ENCODE measurements around the gene GLIS2. TPM values are rescaled to one million over a fixed set of nuclear protein-coding genes. Genes with fewer than 3 reads are reported as not detected.

The GLIS2 gene
- total RNA-seq, 1 donor from 2014 or later, result 6.8 TPM

DNA sequence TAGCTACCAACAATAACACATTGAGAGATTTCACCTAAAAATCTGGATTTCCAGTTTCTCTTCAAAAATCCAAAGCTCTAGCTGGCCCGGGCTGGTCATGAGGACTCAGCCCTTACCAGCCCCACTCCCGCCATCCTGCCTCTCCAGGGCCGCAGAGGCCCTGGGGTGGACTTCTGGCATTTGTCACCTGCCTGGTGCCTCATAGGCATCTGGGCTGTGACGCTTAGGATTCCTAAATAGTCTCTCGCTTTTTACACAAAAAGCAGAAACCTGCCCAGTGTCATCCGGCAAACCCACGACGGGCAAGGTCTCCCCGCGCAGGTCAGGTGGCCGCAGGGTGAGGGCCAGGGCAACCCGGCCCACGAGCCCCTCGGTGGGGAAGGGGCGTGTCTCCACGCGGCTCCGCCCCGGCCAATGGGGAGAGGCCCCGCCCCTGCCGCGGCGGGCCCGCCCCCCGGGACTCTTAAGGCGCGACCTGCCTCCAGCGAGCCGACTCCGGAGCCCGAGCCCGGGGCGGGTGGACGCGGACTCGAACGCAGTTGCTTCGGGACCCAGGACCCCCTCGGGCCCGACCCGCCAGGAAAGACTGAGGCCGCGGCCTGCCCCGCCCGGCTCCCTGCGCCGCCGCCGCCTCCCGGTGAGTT is 55.6 kb downstream of the GLIS2 start, which contains the start of gene VASN:
VASN (plus strand) TSS at position 492 of the 644 bp plus-strand sequence. CDS start 9,030 bp downstream, outside the sequence.
- peak; percentile 86 for DNase-seq

DNA sequence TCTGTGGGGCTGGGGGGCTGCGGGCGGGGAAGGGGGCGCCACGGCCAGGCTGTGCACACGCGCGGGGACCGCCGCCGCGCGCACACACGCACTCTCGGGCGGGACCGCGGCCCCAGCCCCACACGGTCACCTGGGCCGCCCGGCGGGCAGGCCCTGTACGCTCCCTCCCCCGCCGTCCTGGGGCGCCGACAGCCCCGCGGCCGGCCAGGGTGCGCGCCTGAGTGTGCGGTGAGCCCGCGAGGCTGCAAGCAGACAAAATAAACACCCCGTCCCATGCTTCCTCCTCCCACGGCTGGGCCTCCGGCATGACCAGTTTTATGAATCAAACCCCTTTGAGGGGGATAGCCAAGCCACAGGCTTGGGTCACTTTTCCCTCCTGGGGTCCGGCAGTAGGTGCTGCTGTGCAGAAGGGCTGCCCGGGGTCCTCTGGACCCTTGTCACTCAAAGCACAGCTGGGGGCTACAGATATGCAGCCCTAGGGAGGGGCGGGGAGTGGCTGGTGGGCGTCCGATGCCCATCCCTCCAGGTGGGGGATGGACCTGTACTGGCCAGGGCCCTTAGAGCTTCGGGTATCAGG is 56.2 kb downstream of the GLIS2 start:
- DNase-seq, result no peak

DNA sequence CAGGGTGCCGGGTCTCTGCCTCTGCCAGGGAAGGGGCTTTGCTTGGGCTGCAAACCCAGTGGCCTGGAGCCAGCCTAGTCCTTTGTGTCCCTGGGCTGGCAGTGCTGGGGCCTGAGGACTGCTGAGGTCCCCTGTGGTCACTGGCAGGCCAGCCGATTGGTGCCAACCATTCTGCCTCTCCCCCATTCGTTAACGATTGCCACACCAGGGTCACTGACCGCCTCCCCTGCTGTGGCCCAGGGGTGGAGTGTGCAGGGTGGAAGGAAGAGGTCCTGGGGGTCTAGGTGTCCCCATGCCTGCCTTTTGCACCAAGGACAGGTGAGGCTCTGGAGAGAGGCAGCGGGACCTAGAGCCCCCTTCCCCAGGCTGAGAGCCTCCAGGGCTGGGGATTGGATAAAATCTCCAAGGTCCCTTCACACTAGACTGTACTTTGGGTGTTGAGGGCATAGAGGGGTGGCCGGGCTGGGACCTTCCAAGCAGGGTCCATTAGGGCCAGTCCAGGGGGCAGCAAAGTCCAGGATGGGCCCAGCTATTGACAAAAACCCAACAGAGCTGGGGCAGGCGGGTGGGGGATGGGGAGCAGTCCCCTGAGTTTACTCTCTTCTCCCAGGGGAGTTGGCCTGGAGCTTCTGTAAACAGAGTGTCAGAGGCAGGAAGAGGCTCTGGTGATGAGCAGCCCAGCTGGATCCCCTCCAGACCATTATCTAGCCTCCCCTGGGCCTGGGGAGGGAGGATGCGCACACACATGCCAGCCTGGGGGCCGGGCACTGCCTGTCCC is 56.9 kb downstream of the GLIS2 start:
- no peak for DNase-seq

DNA sequence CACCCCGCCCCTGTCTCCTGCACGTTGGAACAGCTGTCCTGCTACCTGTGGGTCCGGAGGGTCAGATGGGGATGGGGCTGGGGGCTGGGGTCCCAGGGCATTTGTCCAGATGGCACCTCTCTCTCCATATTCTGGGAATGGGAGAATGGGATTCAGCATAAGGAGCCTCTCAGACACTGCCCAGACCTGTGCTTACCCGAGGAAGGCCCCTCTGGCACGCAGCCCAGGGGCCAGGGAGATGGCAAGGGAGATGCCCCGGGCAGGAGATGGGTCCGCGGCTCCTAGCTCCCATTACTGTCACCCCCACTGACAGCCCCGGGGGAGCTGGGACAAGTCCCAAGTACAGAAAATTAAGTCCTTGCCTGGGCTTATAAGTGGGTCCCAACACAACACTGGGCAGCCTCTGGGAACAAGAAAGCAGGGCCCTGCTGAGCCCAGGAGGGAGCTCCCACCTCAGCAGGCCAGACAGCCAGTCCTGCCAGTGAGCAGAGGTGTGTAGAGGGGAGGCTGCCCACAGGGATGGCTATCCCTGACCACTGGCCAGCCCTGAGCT is 57.6 kb downstream of the GLIS2 start:
- no peak for DNase-seq

DNA sequence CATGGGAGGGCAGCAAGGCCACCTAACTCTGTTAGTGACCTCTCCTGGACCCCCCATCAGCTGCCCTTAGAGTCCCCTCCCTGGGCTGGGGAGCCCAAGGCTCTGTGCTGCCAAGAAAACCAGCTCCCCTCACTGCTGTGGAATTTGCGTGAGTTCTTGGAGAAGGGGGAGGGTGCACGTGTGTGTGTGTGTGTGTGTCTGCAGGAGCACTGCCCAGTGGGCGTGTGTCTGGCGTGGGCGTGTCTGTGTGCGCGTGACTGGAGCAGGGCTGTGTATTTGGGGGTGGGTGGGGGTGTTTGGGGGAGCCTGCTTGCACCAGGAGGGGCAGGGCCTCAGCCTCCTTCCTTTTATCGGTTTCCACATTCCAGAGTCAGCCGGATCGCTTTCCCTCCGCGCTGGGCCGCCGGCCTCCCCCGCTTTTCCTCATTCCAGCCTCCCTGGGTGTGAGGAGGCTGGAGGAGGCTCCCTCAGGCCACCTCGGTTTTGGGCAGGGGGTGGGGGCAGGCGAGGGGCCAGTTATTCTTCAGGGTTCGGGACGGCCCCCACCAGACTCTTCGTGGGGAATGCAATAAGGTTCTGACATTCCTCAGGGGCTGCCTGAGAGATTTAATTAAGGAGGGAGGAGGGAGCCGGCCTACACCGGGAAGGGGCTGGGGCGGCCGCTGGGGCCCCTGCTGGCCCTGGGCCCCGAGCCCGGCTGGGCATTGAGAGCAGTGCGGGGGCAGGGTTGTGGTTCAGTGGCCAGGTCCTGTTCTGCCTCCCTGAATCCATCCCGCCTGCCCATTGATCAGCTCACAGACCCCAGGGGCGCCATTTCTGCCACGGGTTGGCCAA is 58.3 kb downstream of the GLIS2 start:
- DNase-seq, result peak; percentile 82

DNA sequence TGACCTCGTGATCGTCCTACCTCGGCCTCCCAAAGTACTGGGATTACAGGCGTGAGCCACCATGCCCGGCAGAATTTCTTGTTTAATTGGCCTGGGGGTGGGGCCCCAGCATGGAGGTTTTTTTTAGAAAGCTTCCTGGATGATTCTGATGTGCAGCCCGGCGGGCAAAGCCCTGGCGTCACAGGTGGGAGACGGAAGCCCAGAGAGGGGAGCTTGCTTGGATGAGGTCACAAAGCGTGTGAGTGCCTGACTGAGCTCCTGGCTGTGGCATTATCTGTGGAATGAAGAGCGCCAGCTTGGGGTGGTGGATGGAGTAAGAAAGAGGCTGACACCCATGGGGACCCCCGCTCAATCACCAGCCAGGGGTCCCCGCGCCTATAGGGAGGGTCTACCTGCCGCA is 59.9 kb downstream of the GLIS2 start:
- no peak for DNase-seq

DNA sequence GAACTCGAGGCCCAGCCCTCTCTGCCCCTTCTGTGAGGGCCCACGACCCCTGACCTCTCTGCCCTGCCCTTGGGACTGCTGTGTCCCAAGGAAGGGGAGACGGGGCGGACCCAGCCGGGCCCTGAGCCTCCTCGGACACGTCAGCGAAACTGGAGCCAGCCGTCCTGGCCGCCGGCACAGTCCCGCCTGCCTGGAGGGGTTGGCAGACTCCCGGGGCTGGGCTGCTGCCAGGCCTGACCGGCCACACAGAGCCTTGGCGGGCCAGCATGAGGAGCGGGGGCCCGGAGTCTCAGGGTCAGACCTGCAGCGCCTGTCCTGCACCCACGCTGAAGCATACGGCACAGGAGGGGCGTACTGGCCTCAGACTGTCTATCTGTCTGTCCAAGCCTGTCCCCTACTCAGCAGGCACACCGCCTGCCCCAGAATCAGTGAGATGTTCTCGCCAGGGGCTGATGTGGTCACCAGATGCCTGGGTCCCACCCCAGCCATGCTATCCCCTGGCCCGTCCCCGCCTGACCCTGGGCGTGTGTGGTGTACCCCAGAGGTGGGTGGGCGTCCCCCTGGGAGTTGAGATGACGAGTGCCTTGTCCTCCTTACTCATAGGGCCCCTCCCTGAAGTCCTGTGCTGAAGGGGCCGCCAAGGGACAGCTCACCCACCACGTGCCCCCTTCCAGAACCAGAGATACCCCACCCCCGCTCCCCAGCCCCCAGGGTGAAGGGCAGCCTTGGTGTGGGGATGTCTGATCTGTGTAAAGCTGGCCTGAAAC is 60.4 kb downstream of the GLIS2 start:
- DNase-seq, result peak; percentile 79

DNA sequence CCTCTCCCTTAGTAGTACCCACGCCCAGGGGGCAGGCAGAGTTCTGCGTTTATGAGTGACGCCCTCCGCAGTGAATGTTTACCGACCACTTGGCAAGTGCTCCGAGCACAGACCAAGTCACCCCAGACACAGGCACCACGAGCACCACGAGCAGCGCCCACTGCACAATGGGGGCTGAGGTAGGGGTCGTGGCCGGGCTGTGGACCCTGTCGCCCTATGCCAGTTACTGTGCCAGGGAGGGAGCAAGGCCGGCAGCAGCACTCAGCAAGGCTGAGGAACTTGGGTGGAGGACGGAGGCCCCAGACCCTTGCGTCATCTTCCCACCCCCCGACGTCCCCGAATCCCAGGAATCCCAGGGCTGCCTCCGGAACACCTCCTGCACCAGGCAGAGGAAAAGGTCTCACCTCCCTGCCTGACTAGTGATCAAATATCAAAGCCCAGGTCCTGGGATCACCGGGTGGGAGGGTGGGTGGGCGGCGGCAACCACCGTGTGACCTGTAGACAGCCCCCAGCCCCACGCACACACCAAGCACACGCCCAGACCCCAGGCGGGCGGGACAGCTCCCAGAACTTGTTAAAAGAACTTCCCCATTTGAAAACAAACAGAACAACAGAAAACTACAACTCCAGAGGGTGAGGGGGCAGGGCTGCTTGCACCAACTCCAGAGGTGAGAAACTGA is 61.2 kb downstream of the GLIS2 start:
- DNase-seq, result no peak

DNA sequence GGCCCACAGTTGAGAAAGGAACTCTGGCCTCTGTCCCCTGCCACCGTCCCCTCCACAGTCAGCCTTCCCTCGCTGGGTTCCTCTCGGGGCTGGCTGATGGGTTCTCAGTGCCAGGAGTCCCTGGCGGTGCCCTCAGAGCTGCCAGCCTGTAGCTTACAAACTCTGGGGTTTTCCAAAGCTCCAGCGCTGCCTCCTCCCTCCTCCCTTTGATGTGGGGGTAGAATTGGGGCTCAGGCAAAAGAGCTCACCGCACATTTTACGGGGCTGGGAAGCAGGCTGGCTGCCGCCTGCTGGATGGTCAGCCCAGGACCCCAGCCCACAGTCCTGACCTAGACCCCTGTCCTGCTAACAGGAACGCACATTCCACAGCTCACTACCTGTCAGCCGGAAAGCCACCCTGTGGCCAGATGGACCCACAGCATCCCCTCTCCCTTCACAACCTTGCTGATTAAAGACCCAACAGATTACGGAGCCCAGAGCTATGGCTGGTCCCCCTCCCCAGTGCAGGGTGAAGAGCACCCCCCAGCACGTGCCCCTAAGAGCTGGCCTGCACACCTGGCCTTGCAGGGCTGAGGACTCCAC is 61.8 kb downstream of the GLIS2 start:
- DNase-seq, result no peak

DNA sequence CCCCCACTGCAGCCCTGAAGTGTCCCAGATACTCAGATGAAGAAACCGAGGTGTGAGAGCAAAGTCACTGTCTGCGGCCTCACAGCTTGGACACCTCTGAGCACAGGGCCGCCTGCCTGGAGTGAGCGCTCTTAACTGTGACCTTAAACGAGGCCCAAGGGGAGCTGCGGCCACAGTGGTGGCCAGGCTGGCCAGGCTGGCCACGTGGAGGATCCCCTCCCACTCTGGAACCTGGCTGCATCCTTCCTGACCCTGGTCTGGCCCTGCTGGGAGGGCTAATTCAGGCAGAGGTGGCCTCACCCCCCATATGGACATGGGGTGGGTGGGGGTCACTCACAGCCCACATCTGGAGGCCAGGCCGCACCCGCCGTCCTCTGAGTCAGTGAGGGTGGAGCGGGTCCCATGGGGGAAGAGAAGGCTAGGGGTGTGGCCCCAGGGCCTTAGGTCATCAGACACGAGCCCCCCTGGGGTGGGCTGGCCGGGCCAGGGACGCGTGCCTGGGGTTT is 62.3 kb downstream of the GLIS2 start:
- DNase-seq, result no peak

DNA sequence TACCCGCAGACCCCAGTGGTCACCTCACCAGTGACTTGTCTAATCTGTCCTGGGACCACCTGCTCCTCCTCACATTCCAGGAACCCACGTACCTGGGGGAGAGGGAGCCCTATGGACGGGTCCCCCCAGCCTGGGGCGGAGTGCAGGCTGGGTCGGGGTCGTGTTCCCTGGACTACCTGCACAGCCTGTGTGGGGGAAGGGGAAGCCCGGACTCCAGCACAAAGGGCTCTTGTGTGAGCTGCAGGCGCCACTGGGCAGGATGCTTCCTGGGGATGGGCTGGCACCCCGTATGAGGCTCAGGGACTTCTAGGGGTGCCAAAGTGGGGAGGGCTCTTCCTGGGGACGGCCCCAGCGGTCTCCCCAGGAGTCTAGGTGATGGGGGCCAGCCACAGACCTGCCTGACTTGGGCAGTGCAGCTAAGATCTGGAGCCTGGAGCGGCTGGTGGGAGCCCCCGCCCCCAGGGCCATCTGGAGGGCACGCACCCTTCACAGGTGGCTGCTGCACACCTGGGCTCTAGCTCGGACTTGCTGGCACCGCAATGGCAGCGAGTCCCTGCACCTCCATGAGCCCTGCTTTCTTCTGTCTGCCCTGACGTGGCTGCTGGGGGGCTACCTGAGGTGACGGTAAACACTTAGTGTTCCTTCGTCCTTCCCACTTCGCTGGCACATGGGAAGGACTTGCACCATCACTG is 63.3 kb downstream of the GLIS2 start:
- DNase-seq, result no peak

DNA sequence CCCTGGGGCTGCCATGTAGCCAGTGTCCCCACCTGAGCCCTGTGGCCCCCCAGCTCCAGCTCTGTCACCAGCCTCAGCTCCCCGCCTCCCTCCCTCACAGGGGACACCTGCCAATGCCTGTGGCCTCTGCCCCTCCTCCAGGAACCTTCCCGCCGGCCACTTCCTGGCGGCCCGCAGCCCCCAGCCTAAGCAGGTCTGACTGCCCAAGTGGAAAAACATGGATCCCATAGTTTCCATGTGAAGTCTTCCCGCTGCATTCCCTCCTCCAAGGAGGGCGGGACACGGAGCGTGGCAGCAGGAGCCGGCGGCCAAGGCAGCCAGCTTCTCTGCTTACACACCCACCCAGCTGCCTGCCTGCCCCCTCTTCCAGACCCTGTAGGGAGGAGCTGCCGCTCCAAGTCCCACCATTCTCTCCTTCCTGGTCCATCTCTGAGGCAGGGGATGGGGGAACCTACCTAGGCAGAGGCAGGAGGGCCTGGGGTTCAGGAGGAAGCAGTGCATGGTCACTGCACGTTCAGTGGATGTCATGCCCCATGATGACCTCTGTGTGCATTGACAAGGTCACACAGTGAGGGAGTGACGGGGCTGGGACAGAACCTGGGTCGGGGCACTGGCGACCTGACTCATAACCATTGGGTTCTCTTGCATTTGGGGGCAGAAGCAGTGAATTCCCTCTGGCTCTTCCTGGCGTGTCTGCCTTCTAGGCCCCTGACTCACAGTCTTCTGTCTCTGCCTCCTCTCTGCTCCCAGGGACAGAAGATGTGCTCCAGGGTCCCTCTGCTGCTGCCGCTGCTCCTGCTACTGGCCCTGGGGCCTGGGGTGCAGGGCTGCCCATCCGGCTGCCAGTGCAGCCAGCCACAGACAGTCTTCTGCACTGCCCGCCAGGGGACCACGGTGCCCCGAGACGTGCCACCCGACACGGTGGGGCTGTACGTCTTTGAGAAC is 64.5 kb downstream of the GLIS2 start:
- DNase-seq, result peak; percentile 73

DNA sequence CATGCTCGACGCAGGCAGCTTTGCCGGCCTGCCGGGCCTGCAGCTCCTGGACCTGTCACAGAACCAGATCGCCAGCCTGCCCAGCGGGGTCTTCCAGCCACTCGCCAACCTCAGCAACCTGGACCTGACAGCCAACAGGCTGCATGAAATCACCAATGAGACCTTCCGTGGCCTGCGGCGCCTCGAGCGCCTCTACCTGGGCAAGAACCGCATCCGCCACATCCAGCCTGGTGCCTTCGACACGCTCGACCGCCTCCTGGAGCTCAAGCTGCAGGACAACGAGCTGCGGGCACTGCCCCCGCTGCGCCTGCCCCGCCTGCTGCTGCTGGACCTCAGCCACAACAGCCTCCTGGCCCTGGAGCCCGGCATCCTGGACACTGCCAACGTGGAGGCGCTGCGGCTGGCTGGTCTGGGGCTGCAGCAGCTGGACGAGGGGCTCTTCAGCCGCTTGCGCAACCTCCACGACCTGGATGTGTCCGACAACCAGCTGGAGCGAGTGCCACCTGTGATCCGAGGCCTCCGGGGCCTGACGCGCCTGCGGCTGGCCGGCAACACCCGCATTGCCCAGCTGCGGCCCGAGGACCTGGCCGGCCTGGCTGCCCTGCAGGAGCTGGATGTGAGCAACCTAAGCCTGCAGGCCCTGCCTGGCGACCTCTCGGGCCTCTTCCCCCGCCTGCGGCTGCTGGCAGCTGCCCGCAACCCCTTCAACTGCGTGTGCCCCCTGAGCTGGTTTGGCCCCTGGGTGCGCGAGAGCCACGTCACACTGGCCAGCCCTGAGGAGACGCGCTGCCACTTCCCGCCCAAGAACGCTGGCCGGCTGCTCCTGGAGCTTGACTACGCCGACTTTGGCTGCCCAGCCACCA is 65.4 kb downstream of the GLIS2 start:
- DNase-seq, result no peak

DNA sequence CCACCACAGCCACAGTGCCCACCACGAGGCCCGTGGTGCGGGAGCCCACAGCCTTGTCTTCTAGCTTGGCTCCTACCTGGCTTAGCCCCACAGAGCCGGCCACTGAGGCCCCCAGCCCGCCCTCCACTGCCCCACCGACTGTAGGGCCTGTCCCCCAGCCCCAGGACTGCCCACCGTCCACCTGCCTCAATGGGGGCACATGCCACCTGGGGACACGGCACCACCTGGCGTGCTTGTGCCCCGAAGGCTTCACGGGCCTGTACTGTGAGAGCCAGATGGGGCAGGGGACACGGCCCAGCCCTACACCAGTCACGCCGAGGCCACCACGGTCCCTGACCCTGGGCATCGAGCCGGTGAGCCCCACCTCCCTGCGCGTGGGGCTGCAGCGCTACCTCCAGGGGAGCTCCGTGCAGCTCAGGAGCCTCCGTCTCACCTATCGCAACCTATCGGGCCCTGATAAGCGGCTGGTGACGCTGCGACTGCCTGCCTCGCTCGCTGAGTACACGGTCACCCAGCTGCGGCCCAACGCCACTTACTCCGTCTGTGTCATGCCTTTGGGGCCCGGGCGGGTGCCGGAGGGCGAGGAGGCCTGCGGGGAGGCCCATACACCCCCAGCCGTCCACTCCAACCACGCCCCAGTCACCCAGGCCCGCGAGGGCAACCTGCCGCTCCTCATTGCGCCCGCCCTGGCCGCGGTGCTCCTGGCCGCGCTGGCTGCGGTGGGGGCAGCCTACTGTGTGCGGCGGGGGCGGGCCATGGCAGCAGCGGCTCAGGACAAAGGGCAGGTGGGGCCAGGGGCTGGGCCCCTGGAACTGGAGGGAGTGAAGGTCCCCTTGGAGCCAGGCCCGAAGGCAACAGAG is 66.3 kb downstream of the GLIS2 start:
- DNase-seq, result no peak

DNA sequence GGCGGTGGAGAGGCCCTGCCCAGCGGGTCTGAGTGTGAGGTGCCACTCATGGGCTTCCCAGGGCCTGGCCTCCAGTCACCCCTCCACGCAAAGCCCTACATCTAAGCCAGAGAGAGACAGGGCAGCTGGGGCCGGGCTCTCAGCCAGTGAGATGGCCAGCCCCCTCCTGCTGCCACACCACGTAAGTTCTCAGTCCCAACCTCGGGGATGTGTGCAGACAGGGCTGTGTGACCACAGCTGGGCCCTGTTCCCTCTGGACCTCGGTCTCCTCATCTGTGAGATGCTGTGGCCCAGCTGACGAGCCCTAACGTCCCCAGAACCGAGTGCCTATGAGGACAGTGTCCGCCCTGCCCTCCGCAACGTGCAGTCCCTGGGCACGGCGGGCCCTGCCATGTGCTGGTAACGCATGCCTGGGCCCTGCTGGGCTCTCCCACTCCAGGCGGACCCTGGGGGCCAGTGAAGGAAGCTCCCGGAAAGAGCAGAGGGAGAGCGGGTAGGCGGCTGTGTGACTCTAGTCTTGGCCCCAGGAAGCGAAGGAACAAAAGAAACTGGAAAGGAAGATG is 67.0 kb downstream of the GLIS2 start:
- DNase-seq, result no peak

All from tongue (tissue), 2 donors.